WI38 (cell line): ENCODE results near the gene SBNO2.

Source experiments
- H3K4me3 ChIP-seq: 2 replicates; pipeline ENCODE4 v1.5.1; 2011; ENCODE audit warnings: low read depth, mild to moderate bottlenecking, control low read depth, low read length
- TF ChIP-seq, protein P1 (sequence below): IDR thresholded peaks from 2 replicates; pipeline ENCODE4 v1.5.1; 2012; ENCODE audit warnings: low read depth, mild to moderate bottlenecking, control low read depth, low read length

SBNO2 gene

GRCh38 chr19:1146858-1147780 is 26.9 kb downstream of the SBNO2 start:
- TF ChIP-seq, protein P1, sequence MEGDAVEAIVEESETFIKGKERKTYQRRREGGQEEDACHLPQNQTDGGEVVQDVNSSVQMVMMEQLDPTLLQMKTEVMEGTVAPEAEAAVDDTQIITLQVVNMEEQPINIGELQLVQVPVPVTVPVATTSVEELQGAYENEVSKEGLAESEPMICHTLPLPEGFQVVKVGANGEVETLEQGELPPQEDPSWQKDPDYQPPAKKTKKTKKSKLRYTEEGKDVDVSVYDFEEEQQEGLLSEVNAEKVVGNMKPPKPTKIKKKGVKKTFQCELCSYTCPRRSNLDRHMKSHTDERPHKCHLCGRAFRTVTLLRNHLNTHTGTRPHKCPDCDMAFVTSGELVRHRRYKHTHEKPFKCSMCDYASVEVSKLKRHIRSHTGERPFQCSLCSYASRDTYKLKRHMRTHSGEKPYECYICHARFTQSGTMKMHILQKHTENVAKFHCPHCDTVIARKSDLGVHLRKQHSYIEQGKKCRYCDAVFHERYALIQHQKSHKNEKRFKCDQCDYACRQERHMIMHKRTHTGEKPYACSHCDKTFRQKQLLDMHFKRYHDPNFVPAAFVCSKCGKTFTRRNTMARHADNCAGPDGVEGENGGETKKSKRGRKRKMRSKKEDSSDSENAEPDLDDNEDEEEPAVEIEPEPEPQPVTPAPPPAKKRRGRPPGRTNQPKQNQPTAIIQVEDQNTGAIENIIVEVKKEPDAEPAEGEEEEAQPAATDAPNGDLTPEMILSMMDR, result no peak

DNA sequence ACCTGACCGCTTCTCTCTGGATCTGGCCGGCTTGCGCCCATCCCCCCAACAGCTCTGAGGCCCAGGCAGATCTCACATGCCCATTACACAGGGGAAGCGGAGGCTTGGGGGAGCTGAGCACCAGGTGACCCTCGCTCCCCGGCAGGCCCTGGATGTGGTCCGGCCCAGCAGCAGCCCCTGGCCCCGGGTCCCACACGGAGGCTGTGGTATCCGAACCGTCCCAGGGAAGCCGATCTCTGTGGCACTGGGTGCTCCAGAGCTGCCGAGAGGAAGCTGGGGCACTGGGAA is 27.7 kb downstream of the SBNO2 start:
- H3K4me3 ChIP-seq, result no peak overlapping the region

More at GRCh38 chr19:1146858-1147780, 26.9 kb downstream of the SBNO2 start:
- H3K4me3 ChIP-seq, result no peak overlapping the region

GRCh38 chr19:1145635-1146411 is 28.2 kb downstream of the SBNO2 start:
- TF ChIP-seq, protein P1, result no peak
- H3K4me3 ChIP-seq, result no peak overlapping the region

More for the DNA sequence above, 27.7 kb downstream of the SBNO2 start:
- TF ChIP-seq, protein P1, result no peak

DNA sequence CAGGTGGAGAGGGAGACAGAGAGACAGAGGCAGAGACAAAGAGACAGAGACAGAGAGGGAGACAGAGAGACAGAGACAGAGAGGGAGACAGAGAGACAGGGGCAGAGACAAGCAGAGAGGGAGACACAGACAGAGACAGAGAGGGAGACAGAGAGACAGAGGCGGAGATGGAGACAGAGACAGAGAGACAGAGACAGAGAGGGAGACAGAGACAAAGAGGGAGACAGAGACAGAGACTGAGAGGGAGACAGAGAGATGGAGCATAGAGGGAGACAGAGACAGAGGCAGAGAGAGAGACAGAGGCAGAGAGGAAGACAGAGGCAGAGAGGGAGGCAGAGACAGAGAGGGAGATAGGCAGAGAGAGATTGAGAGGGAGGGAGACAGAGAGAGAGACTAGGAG is 29.3 kb downstream of the SBNO2 start:
- no peak overlapping the region for H3K4me3 ChIP-seq
- TF ChIP-seq, protein P1, result no peak

- no peak overlapping the region for H3K4me3 ChIP-seq
- TF ChIP-seq, protein P1, result no peak
These were observed 30.2 kb downstream of the SBNO2 start for GRCh38 chr19:1143828-1144399.

- TF ChIP-seq, protein P1, result no peak
- no peak overlapping the region for H3K4me3 ChIP-seq
These were observed 32.1 kb downstream of the SBNO2 start for GRCh38 chr19:1141944-1142343.
